ENCODE measurements around the gene RBFOX2.
A peak's percentile ranks its signal among the peaks of the same experiment; 100 is the strongest.

Gene RBFOX2

GRCh38 chr22:35726933-35727332 is 301.7 kb downstream of the RBFOX2 start:
- TF ChIP-seq ZFX (IDR thresholded peaks at IDR 0.05; ENCODE audit: borderline replicate concordance), result no peak
- TF ChIP-seq, protein P1, sequence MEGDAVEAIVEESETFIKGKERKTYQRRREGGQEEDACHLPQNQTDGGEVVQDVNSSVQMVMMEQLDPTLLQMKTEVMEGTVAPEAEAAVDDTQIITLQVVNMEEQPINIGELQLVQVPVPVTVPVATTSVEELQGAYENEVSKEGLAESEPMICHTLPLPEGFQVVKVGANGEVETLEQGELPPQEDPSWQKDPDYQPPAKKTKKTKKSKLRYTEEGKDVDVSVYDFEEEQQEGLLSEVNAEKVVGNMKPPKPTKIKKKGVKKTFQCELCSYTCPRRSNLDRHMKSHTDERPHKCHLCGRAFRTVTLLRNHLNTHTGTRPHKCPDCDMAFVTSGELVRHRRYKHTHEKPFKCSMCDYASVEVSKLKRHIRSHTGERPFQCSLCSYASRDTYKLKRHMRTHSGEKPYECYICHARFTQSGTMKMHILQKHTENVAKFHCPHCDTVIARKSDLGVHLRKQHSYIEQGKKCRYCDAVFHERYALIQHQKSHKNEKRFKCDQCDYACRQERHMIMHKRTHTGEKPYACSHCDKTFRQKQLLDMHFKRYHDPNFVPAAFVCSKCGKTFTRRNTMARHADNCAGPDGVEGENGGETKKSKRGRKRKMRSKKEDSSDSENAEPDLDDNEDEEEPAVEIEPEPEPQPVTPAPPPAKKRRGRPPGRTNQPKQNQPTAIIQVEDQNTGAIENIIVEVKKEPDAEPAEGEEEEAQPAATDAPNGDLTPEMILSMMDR (IDR thresholded peaks at IDR 0.05), result no peak

GRCh38 chr22:35726398-35726797 is 302.2 kb downstream of the RBFOX2 start:
- TF ChIP-seq ZFX (IDR thresholded peaks at IDR 0.05; ENCODE audit: borderline replicate concordance), result no peak
- TF ChIP-seq, protein P1 (IDR thresholded peaks at IDR 0.05), result no peak
- H3K27ac ChIP-seq, result no peak overlapping the region

More at GRCh38 chr22:35726933-35727332, 301.7 kb downstream of the RBFOX2 start:
- H3K27ac ChIP-seq, result no peak overlapping the region

DNA sequence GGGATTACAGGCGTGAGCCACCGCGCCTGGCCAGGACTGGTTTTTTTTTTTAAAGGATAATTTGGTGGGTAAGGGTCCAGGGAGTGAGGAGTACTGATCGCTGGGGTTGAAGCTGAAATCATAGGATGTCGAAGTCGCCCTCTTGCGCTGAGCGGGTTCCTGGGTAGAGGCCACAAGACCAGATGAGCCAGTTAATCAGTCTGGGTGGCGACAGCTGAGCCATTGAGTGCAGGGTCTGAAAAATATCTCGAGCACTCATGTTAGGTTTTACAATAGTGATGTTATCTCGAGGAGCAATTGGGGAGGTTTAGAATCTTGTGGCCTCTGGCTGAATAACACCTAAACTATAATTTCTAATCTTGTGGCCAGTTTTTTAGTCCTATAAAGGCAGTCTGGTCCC is 303.1 kb downstream of the RBFOX2 start:
- no peak overlapping the region for H3K27ac ChIP-seq
- TF ChIP-seq, protein P1 (IDR thresholded peaks at IDR 0.05), result no peak
- no peak for TF ChIP-seq ZFX (IDR thresholded peaks at IDR 0.05; ENCODE audit: borderline replicate concordance)

- TF ChIP-seq ZFX (IDR thresholded peaks at IDR 0.05; ENCODE audit: borderline replicate concordance), result no peak
- TF ChIP-seq, protein P1 (IDR thresholded peaks at IDR 0.05), result no peak
- no peak overlapping the region for H3K27ac ChIP-seq
Observed at GRCh38 chr22:35721960-35722359, 306.7 kb downstream of the RBFOX2 start.

- H3K27ac ChIP-seq, result no peak overlapping the region
- TF ChIP-seq, protein P1 (IDR thresholded peaks at IDR 0.05), result no peak
Observed at GRCh38 chr22:35719212-35719875, 309.3 kb downstream of the RBFOX2 start.

- H3K27ac ChIP-seq, result no peak within 1 kb of the TSS
Observed at GRCh38 chr22:35717572-35717971, 311.1 kb downstream of the RBFOX2 start, which contains the start of gene APOL5. Gene APOL5, plus strand, starts transcription at chr22:35717872. Its CDS starts 0 bp downstream, at chr22:35717872.

DNA sequence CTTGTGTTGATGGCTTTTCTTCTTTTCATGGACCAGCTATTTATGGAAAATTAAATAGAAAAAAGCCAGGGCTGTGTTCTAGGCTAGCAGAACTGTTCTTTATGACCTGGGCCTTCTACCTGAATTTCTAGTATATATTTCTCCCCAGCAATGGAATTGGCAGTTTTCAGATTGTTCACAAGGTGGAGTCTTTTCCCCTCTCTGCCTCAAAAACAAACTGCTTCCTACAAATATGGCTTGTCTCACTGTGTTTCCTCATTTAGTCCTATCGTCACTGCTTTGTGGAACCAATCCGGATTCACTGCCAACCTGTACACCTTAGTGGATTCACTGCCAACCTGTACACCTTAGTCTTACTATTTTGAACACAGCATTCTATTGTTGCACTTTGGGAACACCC is 316.0 kb downstream of the RBFOX2 start:
- no peak for TF ChIP-seq ZFX (IDR thresholded peaks at IDR 0.05; ENCODE audit: borderline replicate concordance)
- TF ChIP-seq, protein P1 (IDR thresholded peaks at IDR 0.05), result 0 out of 2 replicates have a peak, but pooled peaks have one; percentile 5
- H3K27ac ChIP-seq, result no peak overlapping the region

More at GRCh38 chr22:35717572-35717971, 311.1 kb downstream of the RBFOX2 start, which contains the start of gene APOL5:
- TF ChIP-seq, protein P1 (IDR thresholded peaks at IDR 0.05), result no peak
- TF ChIP-seq ZFX (IDR thresholded peaks at IDR 0.05; ENCODE audit: borderline replicate concordance), result no peak
